H7 (cell line): ENCODE data around the gene NUDT16. TPM values are rescaled to one million over a fixed set of nuclear protein-coding genes. Genes with fewer than 3 reads are reported as not detected.

Source experiments
- total RNA-seq: library from RNA; depleted of rRNA; stranded (reverse); fragments of >200 nt; shearing (Covaris generic); gene quantifications from 2 replicates; pipeline ENCODE4 v1.2.3, GENCODE V29; 2014; rRNA removed

NUDT16 gene
- total RNA-seq, 1 experiment from 2014 or later: 12.5 TPM

Other genes with a start within 250 kb of the NUDT16 start
- gene MRPL3, start 121.2 kb downstream of the NUDT16 start, total RNA-seq: 248 and 253 TPM in 2 replicates